Fibroblast of pulmonary artery (primary cell): ENCODE measurements around the gene RYK.

Source experiments
- DNase-seq: peaks from one replicate; pipeline ENCODE4 v3.0.0-alpha.2; 2010; ENCODE audit warnings: low read depth
- H3K4me3 ChIP-seq: replicated peaks from 2 replicates; pipeline ENCODE4 v1.5.1; 2011; ENCODE audit warnings: low read depth, mild to moderate bottlenecking, control low read depth, low read length, moderate library complexity
- CTCF ChIP-seq: IDR thresholded peaks from 2 replicates; pipeline ENCODE4 v1.5.1; 2011; ENCODE audit warnings: mild to moderate bottlenecking, control low read depth, low read length, inconsistent platforms; ENCODE audit errors: missing control alignments

RYK gene

DNA sequence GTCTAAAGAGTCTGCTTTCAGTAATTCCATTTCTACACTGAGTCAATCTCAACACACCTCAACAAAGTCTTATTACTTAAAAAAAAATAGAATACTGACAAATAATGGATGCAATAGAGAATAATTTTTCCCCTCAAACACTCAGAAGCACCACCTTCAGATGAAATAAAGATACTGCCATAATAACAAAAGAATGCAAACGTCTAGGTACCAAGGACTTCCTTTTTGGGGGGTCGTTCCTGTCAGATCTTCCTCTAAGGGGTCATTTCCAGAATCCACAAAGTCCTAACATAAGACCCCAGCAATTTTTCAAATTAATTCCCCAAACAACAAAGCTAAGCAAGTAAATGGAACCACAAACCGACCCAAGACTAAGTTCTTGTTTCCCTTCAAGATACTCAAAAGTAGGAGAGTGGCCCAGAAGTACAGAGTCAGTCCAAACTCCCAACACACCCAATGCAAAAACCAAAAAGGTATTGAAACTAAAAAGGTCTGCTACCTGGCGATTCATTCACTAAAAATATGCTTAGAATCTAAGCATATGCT, 1.3 kb downstream of the RYK start:
- TF ChIP-seq CTCF, result no peak

GRCh38 chr3:134244921-134245320, 5.7 kb downstream of the RYK start:
- H3K4me3 ChIP-seq, result no peak overlapping the region
- TF ChIP-seq CTCF, result no peak
- DNase-seq, result no peak

More for the DNA sequence above, 1.3 kb downstream of the RYK start:
- H3K4me3 ChIP-seq, result peak overlapping the region; percentile 79
- DNase-seq, result no peak

GRCh38 chr3:134242649-134243617, 7.7 kb downstream of the RYK start:
- DNase-seq, result peak; percentile 89
- no peak overlapping the region for H3K4me3 ChIP-seq
- no peak for TF ChIP-seq CTCF

- no peak for TF ChIP-seq CTCF
- no peak for DNase-seq
- no peak overlapping the region for H3K4me3 ChIP-seq
Measured at GRCh38 chr3:134239538-134239937, 11.1 kb downstream of the RYK start.

DNA sequence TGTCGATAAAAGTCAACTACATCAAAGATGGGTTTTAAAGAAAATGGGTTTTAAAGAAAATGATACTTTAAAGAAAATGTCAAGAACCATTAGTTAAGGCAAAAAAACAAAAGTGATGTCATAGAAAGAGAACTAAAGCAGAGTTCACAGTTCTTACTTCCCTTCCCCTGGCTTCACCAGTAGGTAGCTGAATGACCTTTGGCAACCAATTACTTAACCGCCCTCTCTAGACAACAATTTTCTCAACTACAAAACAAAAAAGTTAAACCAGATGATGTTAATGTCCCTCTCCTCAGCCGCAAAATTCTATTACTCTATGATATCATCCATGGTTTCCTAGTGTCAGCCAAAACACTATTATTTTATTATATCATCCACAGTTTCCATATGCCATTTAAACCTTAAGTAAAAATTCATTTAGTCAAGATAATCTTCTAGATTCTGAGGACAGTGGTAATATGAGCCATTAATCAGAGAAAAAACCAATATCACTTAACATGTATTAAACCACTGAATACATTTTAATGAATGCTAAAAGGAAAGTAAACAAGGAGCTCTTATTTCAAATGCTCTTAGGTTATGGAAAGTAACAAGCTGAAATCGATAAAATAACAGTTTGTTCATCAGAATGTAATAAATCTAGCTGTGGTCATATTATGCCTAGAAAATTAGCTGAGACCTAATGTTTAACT, 13.1 kb downstream of the RYK start:
- DNase-seq, result no peak
- no peak for TF ChIP-seq CTCF

DNA sequence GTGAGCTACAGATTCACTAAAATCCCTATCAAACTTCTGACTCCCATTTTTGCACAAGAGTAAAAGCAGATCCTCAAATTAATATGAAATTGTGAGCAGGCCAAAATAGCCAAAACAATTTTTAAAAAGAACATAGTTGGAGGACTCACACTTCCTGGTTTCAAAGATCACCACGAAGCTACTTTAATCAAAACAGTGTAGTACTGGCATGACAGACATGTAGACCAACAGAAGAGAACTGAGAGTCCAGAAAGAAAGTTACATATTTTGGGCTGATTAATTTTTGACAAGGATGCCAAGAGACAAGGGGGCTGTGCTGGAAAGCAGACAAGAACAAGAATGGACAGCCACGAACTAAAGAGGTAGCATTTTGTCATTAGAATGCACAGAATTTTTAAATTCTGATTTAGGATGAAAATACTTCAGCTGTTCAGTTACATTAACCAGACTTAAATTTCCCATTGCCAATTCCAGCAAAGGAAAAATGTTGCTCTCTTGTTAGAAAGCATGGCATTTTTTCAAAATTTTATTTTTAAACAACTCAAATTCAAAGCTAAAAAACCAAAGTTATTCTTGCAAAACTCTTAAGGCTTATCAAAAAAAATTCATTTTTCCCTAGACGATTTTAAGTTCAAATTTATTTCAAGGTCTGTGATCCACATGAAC, 14.0 kb downstream of the RYK start:
- no peak for DNase-seq
- H3K4me3 ChIP-seq, result no peak overlapping the region
- TF ChIP-seq CTCF, result no peak

More for the DNA sequence above, 13.1 kb downstream of the RYK start:
- no peak overlapping the region for H3K4me3 ChIP-seq
